ENCODE results near the gene RERE.

RERE gene

DNA sequence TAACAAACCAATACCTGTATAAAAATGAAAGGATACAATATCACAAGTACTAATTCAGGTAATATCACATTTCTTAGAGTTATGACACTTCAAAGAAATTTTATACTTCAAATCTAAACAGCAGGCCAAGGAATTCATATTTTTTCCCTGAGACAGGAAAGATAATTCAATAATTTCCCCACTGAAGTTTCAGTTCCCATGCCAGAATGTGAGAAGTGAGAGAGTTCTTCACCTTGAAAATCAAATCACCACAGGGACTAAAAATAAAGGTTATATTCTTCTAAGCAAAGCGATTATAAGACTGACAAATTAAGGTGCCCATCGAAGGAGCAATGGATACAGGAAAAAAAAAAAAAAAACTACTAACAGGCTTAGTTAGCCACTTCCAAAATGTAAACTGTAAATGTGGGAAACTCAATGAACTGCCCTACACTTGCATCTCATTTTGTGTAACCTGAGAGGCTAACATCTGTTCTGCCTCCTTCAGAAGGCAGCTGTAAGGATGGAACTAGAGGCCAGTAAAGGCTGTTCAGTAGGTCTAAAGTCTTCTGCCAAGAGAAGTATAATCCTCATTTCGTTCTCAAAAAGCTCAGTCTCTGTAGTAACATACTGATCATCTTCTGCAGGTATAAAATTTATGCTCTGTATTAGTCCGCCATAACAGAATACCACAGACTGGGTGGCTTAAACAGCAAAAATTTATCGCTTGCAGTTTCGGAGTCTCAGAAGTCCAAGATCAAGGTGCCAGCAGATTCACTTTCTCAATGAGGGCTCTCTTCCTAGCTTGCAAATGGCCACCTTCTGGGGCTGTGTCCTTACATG lies 127.8 kb downstream of the RERE start:
- peaks cover 72% of the 10 kb centered on the region for H3K79me2 ChIP-seq (ENCODE audit: control insufficient read depth, low read length)
- no peak overlapping the region for H3K4me2 ChIP-seq (ENCODE audit: low read length)
- no peaks in the 10 kb centered on the region for H3K9me2 ChIP-seq (replicated peaks; ENCODE audit: control insufficient read depth, low read length)
- no peaks in the 10 kb centered on the region for H3K9me3 ChIP-seq (ENCODE audit: control insufficient read depth, insufficient read depth, low read length)
- no peaks in the 10 kb centered on the region for H3F3A ChIP-seq (ENCODE audit: control insufficient read depth, insufficient read depth)
- peaks cover 12% of the 10 kb centered on the region for H3K4me1 ChIP-seq (ENCODE audit: control insufficient read depth, low read length)
- TF ChIP-seq EZH2phosphoT487 (IDR thresholded peaks at IDR 0.05; ENCODE audit: borderline replicate concordance, low read length), result no peak
- TF ChIP-seq, protein P1, sequence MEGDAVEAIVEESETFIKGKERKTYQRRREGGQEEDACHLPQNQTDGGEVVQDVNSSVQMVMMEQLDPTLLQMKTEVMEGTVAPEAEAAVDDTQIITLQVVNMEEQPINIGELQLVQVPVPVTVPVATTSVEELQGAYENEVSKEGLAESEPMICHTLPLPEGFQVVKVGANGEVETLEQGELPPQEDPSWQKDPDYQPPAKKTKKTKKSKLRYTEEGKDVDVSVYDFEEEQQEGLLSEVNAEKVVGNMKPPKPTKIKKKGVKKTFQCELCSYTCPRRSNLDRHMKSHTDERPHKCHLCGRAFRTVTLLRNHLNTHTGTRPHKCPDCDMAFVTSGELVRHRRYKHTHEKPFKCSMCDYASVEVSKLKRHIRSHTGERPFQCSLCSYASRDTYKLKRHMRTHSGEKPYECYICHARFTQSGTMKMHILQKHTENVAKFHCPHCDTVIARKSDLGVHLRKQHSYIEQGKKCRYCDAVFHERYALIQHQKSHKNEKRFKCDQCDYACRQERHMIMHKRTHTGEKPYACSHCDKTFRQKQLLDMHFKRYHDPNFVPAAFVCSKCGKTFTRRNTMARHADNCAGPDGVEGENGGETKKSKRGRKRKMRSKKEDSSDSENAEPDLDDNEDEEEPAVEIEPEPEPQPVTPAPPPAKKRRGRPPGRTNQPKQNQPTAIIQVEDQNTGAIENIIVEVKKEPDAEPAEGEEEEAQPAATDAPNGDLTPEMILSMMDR (IDR thresholded peaks at IDR 0.05; ENCODE audit: low read depth, low read length, poor library complexity, severe bottlenecking), result no peak
- H3K27me3 ChIP-seq (ENCODE audit: control insufficient read depth, low read length), result no peaks in the 10 kb centered on the region
- no peaks in the 10 kb centered on the region for H3K36me3 ChIP-seq (ENCODE audit: control insufficient read depth, low read length)
- no peak overlapping the region for H3K27ac ChIP-seq (ENCODE audit: low read depth, low read length)
- no peak overlapping the region for H3K4me3 ChIP-seq (ENCODE audit: low read length)
- peaks cover 11% of the 10 kb centered on the region; the same call in 1 of the 2 replicates for H4K20me1 ChIP-seq (ENCODE audit: control insufficient read depth, insufficient read depth, low read depth, low read length)

DNA sequence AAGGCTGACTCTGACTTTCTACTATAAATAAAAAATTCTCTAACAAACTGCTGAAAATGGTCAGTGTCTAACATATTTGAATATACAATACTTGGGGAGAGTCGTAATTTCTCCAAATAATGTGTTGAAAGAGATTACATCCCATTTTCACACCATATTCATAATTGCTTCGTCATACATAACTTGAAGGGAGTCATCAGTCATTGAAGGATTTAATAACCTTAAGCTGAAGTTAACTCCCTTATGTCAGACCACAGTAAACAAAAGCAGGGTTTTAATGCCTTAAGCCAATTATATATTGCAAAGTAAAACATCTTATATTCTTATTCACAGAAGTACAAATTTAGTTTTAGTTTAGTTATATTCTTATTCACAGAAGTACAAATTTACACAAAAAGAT lies 129.9 kb downstream of the RERE start:
- Histone ChIP-seq H3K4me1 (ENCODE audit: control insufficient read depth, low read length) (peaks cover 12% of the 10 kb centered on the region), H3K9me2 (replicated peaks; ENCODE audit: control insufficient read depth, low read length) (no peaks in the 10 kb centered on the region), H3K4me2 (ENCODE audit: low read length) (no peak overlapping the region), H3K36me3 (ENCODE audit: control insufficient read depth, low read length) (no peaks in the 10 kb centered on the region), H3K79me2 (ENCODE audit: control insufficient read depth, low read length) (peaks cover 72% of the 10 kb centered on the region), H3K9me3 (ENCODE audit: control insufficient read depth, insufficient read depth, low read length) (no peaks in the 10 kb centered on the region), H3K27ac (ENCODE audit: low read depth, low read length) (no peak overlapping the region), H3F3A (ENCODE audit: control insufficient read depth, insufficient read depth) (no peaks in the 10 kb centered on the region), H3K4me3 (ENCODE audit: low read length) (no peak overlapping the region), H4K20me1 (ENCODE audit: control insufficient read depth, insufficient read depth, low read depth, low read length) (no peaks in the 10 kb centered on the region), H3K27me3 (ENCODE audit: control insufficient read depth, low read length) (no peaks in the 10 kb centered on the region)
- no peak for TF ChIP-seq EZH2phosphoT487 (IDR thresholded peaks at IDR 0.05; ENCODE audit: borderline replicate concordance, low read length)
- TF ChIP-seq, protein P1 (IDR thresholded peaks at IDR 0.05; ENCODE audit: low read depth, low read length, poor library complexity, severe bottlenecking), result no peak

DNA sequence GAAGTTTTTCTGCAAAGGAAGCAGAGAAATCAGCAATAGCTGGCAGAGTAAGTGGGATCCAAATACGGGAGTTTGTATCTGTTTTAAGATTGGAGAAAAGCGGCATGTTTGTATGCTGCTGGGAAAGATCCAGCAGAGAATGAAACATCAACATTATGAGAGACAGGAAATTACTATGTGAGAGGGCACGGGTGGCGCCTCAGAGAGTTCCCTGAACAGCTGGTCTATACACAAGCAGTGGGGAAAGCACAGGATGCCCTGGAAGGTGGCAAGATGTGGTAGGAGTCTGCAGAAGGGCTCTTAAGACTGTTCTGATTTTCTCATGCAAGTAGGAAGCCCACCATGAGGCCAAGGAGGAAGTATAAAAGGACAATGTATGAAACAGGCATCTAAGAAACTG lies 130.4 kb downstream of the RERE start:
- Histone ChIP-seq H3K79me2 (ENCODE audit: control insufficient read depth, low read length) (peaks cover 73% of the 10 kb centered on the region), H3K27ac (ENCODE audit: low read depth, low read length) (no peak overlapping the region), H3K4me2 (ENCODE audit: low read length) (no peak overlapping the region), H3K27me3 (ENCODE audit: control insufficient read depth, low read length) (no peaks in the 10 kb centered on the region), H4K20me1 (ENCODE audit: control insufficient read depth, insufficient read depth, low read depth, low read length) (no peaks in the 10 kb centered on the region), H3K9me3 (ENCODE audit: control insufficient read depth, insufficient read depth, low read length) (no peaks in the 10 kb centered on the region), H3K4me1 (ENCODE audit: control insufficient read depth, low read length) (peaks cover 12% of the 10 kb centered on the region), H3K9me2 (replicated peaks; ENCODE audit: control insufficient read depth, low read length) (no peaks in the 10 kb centered on the region), H3K36me3 (ENCODE audit: control insufficient read depth, low read length) (no peaks in the 10 kb centered on the region), H3F3A (ENCODE audit: control insufficient read depth, insufficient read depth) (no peaks in the 10 kb centered on the region), H3K4me3 (ENCODE audit: low read length) (no peak overlapping the region)
- TF ChIP-seq, protein P1 (IDR thresholded peaks at IDR 0.05; ENCODE audit: low read depth, low read length, poor library complexity, severe bottlenecking), result no peak
- no peak for TF ChIP-seq EZH2phosphoT487 (IDR thresholded peaks at IDR 0.05; ENCODE audit: borderline replicate concordance, low read length)
